Measurements from ENCODE around the gene SLC38A10. TPM values are rescaled to one million over a fixed set of nuclear protein-coding genes. Genes with fewer than 3 reads are reported as not detected.

SLC38A10 gene
- total and polyA plus RNA-seq, 10 of the 15 experiments (the other 5 are each of a cell fraction or from before 2014, with no cell fraction given) = 0.52 to 67.9 (median 22.1) TPM

DNA sequence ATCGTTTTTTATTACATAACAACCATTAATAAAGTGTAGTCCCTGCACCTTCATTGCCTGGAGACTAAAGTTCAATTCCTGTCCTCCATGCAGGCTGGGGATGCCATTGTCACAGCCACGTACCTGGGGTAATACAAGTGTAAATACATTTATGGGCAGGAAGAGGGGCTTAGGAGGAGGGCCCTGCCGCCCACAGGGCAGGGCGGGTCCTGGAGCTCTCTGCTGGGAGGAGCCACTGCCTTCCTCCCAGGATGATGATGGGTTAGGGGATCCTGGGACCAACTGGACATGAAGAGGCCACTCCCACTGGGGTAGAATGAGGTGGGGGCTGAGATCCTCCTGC is 44.1 kb upstream of the SLC38A10 start:
- Histone ChIP-seq H3K27ac (ENCODE audit: control insufficient read depth, insufficient read depth) (no peak overlapping the region), H3K4me3 (no peak overlapping the region), H3K4me1 (ENCODE audit: control insufficient read depth, insufficient read depth, low read length) (no peaks in the 10 kb centered on the region), H3K27me3 (replicated peaks in 1 of 2; ENCODE audit: control insufficient read depth in 2 of 2, insufficient read depth in 2 of 2, low read length in 1 of 2) (0 out of 4 replicates have a peak, but pooled peaks cover 0 to 1% of the 10 kb centered on the region in 2 experiments), H3K79me2 (ENCODE audit: control insufficient read depth, insufficient read depth, low read length) (peaks cover 14% of the 10 kb centered on the region), H3K9me3 (replicated peaks; ENCODE audit: control insufficient read depth, insufficient read depth, low read length) (no peaks in the 10 kb centered on the region; the same call in 2 of the 3 replicates), H3K9ac (ENCODE audit: control insufficient read depth, insufficient read depth, low read length) (no peak overlapping the region), H3K4me2 (ENCODE audit: control insufficient read depth, insufficient read depth) (no peak overlapping the region), H3K36me3 (ENCODE audit: control insufficient read depth in 2 of 2, insufficient read depth in 2 of 2, low read length in 1 of 2) (no peaks in the 10 kb centered on the region), H4K20me1 (ENCODE audit: control insufficient read depth, insufficient read depth) (no peaks in the 10 kb centered on the region), H2AFZ (ENCODE audit: control insufficient read depth, low read depth, low read length) (no peak overlapping the region)
- in situ Hi-C loops (cut with MboI) = no loop called here
- DNase-seq (ENCODE audit: low read depth, low spot score) = no peak
- no peak for ATAC-seq
- WGBS (ENCODE audit: insufficient coverage, insufficient replicate concordance, low lambda C conversion rate, missing lambda C conversion rate) = 46% methylated on average over 4 of the region's 4 CpGs
- SMC1A ChIA-PET (ENCODE audit: uncharacterized antibody, unreplicated experiment) = no interaction called here
- intact Hi-C loops (cut with micrococcal nuclease; ENCODE audit: unreplicated experiment) = no loop called here
- no peak for TF ChIP-seq ZBED1 (IDR thresholded peaks at IDR 0.05; ENCODE audit: borderline replicate concordance)
- no peak for TF ChIP-seq NR2F1 (conservative IDR thresholded peaks at IDR 0.05)
- TF ChIP-seq FOXK2 (IDR thresholded peaks at IDR 0.05) = no peak
- no peak for TF ChIP-seq ATF7 (IDR thresholded peaks at IDR 0.05; ENCODE audit: low read depth)
- no peak for TF ChIP-seq ESRRA (IDR thresholded peaks at IDR 0.05; ENCODE audit: low read length)
- no peak for TF ChIP-seq BMI1 (IDR thresholded peaks at IDR 0.05; ENCODE audit: borderline replicate concordance)
- TF ChIP-seq RUNX3 (IDR thresholded peaks at IDR 0.05; ENCODE audit: low read length) = no peak
- TF ChIP-seq ZNF217 (IDR thresholded peaks at IDR 0.05) = no peak
- TF ChIP-seq, protein P1, sequence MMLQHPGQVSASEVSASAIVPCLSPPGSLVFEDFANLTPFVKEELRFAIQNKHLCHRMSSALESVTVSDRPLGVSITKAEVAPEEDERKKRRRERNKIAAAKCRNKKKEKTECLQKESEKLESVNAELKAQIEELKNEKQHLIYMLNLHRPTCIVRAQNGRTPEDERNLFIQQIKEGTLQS (IDR thresholded peaks at IDR 0.05; ENCODE audit: borderline replicate concordance, extremely low read depth, low read depth, low read length) = no peak
- no peak for TF ChIP-seq BHLHE40 (IDR thresholded peaks at IDR 0.05; ENCODE audit: borderline replicate concordance in 1 of 2, low read depth in 2 of 2, low read length in 1 of 2)
- TF ChIP-seq, protein P2, sequence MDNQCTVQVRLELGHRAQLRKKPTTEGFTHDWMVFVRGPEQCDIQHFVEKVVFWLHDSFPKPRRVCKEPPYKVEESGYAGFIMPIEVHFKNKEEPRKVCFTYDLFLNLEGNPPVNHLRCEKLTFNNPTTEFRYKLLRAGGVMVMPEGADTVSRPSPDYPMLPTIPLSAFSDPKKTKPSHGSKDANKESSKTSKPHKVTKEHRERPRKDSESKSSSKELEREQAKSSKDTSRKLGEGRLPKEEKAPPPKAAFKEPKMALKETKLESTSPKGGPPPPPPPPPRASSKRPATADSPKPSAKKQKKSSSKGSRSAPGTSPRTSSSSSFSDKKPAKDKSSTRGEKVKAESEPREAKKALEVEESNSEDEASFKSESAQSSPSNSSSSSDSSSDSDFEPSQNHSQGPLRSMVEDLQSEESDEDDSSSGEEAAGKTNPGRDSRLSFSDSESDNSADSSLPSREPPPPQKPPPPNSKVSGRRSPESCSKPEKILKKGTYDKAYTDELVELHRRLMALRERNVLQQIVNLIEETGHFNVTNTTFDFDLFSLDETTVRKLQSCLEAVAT (IDR thresholded peaks at IDR 0.05) = no peak
- no peak for TF ChIP-seq EED (IDR thresholded peaks at IDR 0.05; ENCODE audit: low read depth)
- TF ChIP-seq, protein P3, sequence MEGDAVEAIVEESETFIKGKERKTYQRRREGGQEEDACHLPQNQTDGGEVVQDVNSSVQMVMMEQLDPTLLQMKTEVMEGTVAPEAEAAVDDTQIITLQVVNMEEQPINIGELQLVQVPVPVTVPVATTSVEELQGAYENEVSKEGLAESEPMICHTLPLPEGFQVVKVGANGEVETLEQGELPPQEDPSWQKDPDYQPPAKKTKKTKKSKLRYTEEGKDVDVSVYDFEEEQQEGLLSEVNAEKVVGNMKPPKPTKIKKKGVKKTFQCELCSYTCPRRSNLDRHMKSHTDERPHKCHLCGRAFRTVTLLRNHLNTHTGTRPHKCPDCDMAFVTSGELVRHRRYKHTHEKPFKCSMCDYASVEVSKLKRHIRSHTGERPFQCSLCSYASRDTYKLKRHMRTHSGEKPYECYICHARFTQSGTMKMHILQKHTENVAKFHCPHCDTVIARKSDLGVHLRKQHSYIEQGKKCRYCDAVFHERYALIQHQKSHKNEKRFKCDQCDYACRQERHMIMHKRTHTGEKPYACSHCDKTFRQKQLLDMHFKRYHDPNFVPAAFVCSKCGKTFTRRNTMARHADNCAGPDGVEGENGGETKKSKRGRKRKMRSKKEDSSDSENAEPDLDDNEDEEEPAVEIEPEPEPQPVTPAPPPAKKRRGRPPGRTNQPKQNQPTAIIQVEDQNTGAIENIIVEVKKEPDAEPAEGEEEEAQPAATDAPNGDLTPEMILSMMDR (IDR thresholded peaks at IDR 0.05 in 2 of 3, conservative IDR thresholded peaks at IDR 0.05 in 1 of 3; ENCODE audit: control insufficient read depth in 2 of 3, extremely low read depth in 1 of 3, insufficient read depth in 1 of 3, low read depth in 3 of 3, low read length in 3 of 3) = no peak
- TF ChIP-seq, protein P4, sequence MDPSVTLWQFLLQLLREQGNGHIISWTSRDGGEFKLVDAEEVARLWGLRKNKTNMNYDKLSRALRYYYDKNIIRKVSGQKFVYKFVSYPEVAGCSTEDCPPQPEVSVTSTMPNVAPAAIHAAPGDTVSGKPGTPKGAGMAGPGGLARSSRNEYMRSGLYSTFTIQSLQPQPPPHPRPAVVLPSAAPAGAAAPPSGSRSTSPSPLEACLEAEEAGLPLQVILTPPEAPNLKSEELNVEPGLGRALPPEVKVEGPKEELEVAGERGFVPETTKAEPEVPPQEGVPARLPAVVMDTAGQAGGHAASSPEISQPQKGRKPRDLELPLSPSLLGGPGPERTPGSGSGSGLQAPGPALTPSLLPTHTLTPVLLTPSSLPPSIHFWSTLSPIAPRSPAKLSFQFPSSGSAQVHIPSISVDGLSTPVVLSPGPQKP (IDR thresholded peaks at IDR 0.05; ENCODE audit: low read depth, low read length) = no peak
- TF ChIP-seq SMARCA5 (IDR thresholded peaks at IDR 0.05) = no peak
- no peak for TF ChIP-seq ETV6 (conservative IDR thresholded peaks at IDR 0.05 in 1 of 2, IDR thresholded peaks at IDR 0.05 in 1 of 2; ENCODE audit: borderline replicate concordance in 1 of 2, low read depth in 1 of 2)
- BruUV-seq (replicated peaks) = no TSS peak
- FAIRE-seq = no peak
- RAD21 ChIA-PET (ENCODE audit: unreplicated experiment) = no interaction called here
- POLR2A ChIA-PET = no interaction called here
- CTCF ChIA-PET = interaction anchor here (1.5 kb wide), 1 partner anchor 146 kb away, joined by 3 read pairs; no protein-coding TSS in a partner anchor
